GM12801 (cell line): ENCODE results near the gene DLK1.

Experiments
- TF ChIP-seq, protein P1 (sequence below): IDR thresholded peaks from one replicate; pipeline ENCODE4 v1.5.1; 2011; ENCODE audit warnings: control low read depth; ENCODE audit not compliant: insufficient read length; ENCODE audit errors: extremely low read depth

The DLK1 gene

DNA sequence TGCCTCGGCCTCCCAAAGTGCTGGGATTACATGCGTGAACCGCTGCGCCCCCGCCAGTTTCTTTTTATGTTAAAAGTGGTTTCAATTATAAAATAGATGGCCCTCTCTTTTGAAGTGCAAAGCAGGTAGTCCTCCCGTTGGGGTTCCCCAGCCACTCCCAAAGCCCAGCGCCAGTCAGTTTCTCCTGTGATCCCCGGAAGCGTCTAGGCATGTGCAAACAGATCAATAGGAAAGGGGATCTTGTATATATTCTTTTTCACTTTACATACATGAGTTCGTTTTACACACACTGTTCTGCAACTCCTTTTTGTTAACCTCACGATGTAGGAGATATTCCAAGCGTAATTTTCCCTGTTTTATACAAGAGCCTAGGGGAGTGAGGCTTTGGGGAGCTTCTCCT is 16.3 kb upstream of the DLK1 start:
- TF ChIP-seq, protein P1, sequence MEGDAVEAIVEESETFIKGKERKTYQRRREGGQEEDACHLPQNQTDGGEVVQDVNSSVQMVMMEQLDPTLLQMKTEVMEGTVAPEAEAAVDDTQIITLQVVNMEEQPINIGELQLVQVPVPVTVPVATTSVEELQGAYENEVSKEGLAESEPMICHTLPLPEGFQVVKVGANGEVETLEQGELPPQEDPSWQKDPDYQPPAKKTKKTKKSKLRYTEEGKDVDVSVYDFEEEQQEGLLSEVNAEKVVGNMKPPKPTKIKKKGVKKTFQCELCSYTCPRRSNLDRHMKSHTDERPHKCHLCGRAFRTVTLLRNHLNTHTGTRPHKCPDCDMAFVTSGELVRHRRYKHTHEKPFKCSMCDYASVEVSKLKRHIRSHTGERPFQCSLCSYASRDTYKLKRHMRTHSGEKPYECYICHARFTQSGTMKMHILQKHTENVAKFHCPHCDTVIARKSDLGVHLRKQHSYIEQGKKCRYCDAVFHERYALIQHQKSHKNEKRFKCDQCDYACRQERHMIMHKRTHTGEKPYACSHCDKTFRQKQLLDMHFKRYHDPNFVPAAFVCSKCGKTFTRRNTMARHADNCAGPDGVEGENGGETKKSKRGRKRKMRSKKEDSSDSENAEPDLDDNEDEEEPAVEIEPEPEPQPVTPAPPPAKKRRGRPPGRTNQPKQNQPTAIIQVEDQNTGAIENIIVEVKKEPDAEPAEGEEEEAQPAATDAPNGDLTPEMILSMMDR = no peak

DNA sequence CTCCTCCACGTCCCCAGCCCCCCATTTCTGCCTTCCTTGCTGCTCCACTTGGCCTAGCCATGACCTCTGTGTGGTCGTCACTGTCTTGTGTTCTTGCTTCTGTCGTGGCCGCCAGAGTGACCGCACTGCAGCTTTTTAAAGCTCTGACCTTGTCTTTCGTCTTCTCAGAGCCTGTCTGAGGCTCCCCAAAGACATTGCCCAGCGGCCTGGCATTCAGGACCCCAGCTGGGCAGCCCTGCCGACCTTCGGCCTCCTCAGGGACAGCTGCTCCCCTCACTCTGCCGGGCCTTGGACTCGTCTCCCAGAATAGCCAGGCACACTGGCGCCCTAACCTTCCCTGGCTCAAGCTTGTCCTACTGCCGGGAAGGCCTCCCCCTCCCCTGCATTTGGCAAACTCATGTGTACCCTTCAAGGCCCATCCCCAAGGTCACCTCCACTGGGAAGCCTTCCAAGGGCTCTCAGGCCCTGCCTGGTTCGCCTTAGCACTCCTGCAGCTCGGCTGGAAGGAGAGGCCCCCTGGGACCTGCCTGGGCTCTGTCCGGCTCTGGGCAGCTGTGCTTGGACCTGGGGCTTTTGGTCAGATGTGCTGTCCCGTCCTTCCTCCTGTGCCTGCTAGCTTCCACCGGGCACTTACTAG is 15.7 kb upstream of the DLK1 start:
- TF ChIP-seq, protein P1 = no peak

DNA sequence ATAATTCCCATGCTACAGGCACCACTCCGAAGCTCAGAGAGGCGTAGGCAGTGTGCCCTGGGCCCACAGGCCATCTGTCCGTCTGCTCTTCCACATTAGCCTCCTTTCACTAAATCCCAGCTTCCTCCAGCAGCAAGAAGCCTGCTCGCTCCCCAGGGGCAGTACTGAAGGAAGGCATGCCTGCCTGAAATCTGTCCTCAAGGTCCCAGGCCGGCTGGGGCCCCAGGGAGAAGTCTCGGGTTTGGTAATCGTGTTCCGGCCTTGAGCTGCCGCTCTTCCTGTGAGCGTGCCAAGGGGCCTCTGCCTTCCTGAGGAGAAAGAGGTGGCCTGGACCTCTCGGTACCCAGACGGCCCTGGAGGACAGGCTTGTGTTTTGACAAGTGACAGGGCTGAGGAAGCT is 15.2 kb upstream of the DLK1 start:
- TF ChIP-seq, protein P1 = no peak

DNA sequence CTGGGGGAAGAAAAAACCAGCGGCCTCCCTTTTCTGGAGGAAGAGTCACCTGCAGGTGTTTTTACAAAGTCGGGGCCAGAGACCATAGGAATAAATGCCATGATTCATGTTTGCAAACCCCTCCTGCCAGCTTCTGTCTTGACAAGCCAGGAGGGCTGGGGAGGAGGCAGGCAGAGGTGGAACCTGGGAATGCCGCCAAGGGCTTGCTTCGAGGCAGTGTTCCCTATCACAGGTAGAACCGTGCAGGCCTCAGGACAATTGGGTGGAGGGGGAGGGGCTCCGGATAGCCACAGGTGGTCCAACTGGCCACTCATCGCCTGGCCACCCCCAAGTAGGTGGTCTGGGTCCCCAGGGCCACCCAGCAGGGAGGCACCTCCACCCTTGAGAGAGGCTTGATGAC is 14.2 kb upstream of the DLK1 start:
- TF ChIP-seq, protein P1 = no peak

DNA sequence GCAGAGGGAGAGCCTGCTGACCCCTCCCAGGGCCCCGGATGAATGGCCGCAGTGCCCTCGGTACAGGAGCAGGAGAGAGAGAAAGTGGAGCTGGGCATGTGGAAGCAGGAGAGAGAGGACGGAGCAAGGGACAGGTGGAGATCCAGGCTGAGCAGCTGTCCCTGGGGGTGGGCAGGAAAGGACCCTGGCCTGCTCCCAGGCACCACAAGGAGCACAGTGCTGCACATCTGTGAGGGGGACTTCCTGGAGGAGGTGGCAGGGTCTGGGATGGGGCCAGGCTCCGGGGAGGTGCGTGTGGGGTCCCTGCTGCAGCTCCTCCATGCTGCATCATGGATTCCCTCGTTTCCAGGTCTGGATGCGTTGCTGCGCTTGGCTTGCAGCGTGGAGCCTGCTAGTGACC is 13.0 kb upstream of the DLK1 start:
- TF ChIP-seq, protein P1 = no peak

DNA sequence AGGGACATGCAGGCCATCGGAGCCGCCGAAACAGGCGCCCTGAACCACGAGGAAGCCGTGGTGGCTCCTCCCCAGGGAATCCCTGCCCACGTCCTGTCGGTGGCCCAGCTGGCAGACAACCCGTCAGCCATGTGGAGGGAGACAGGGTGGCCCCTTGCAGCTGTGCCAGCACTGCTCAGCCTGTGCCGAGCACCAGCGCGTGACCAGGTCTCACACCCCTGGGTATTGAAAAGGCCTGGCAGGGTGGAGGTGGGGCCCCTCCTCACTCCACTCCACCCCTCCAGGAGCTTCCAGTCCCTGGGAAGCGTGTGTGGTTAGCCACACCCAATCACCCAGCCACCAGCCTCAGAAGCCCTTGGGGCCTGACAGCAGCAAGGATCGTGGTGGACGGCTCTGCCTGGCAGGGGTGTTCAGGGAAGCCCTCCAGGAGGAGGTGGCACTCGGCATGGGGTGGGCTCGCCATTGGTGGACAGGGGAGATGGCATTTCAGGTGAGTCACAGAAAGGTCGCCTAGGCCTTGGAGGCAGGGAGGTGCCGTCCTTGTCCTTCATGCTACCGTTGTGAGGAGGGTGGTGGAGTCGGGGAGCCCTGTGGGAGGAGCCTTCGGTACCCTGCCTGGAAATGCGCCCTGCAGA is 12.3 kb upstream of the DLK1 start:
- TF ChIP-seq, protein P1 = no peak

DNA sequence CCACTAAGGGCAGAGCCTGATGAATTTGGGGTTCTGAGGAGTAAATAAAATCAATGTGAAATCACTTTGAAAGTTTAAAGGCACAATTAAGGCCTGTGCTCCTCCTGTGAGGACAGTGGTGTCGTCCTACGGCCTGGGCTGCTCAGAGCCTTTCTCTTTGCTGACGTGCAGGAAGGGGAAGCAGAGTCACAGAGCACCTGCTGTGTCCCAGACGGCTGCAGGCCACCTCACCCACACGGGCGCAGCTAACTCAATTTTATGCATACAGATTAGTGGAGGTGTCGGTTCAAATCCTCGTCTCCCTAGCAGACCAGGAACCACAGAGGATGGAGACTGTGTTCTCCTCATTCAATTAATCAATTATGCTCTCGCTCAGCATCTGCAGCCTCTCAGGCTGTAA is 11.4 kb upstream of the DLK1 start:
- TF ChIP-seq, protein P1 = no peak
